Heart left ventricle (tissue), 13 donors: Measurements from ENCODE around the gene SIN3B.

Source experiments
- CTCF ChIP-seq, 12 donors: fragments of 200-600 bp; sonication (generic) in 4 of 12; IDR thresholded peaks; one replicate each; pipeline versions ENCODE4 v1.5.0 to v1.8.0; 2018 to 2022; ENCODE audit warnings: antibody characterized with exemption in 12 of 12, mild to moderate bottlenecking in 5 of 12
- POLR2A ChIP-seq, 2 donors: fragments of 450-650 bp; IDR thresholded peaks; one replicate each; pipeline ENCODE4 v1.6.1; 2017; ENCODE audit warnings: antibody characterized with exemption in 2 of 2, mild to moderate bottlenecking in 2 of 2, moderate library complexity in 2 of 2
- donor health status: ischemic (EF 13 %, LVEDD 7.1; RV severe dilation, severe dysfunction).
- donor health status: DM: no; HTN: yes; CAD: no.
- donor health status: DM: no; HTN: no; CAD: no.
- donor health status: ischemic (EF 25% LVEDD 6.9; RV normal size, moderate dysfunction).
- donor health status: ischemic (EF 25% LVEDD 5.7; RV mildly dilated, moderate dysfunction).
- donor health status: ischemic (EF 35%, LVEDD 5.7; RV mildly dilated, moderate dysfunction).
- donor health status: nonischemic (EF 11% LVEDD 7.7; RV severe dilation, severe dysfunction).
- donor health status: DM: yes; HTN: yes; CAD: no.
- donor health status: PGD.
- donor health status: ischemic (EF 29% LVEDD 5.4; RV normal size, mild dysfunction).
- donor health status: nonischemic (EF 23%, LVEDD 6.1; RV moderate dilation, normal function).

- TF ChIP-seq POLR2A (IDR thresholded peaks at IDR 0.05) (no peak), CTCF (IDR thresholded peaks at IDR 0.05) (no peak)
Observed at GRCh38 chr19:16871871-16872270, 42.7 kb downstream of the SIN3B start.
